IMR-90 (cell line): ENCODE measurements around the gene NCKAP5. TPM values are rescaled to one million over a fixed set of nuclear protein-coding genes. Genes with fewer than 3 reads are reported as not detected.

Source experiments
- ATAC-seq: fragments of 200-7000 bp; cut with Tn5 transposase; 2 replicates; pipeline ENCODE4 v1.9.1; 2020; ENCODE audit warnings: low read depth, mild to moderate bottlenecking, moderate library complexity
- BruUV-seq: library from RNA; stranded (reverse); fragments of 400-500 nt; replicated peaks from 2 replicates; lab custom pipeline; 2021; lab: Mats Ljungman, UMichigan
- CTCF ChIA-PET: fragments of 300-600 bp; formaldehyde crosslinking; extraction: SDS; loops from one replicate; lab custom pipeline; 2021; ENCODE audit warnings: antibody characterized with exemption; lab: Yijun Ruan, JAX
- POLR2A ChIA-PET: fragments of 300-600 bp; sonication (Branson Sonifier 250); formaldehyde crosslinking; loops from one replicate; lab custom pipeline; 2022; ENCODE audit warnings: antibody characterized with exemption; ENCODE audit not compliant: unreplicated experiment; lab: Charles Lee
- DNase-seq: peaks from one replicate; pipeline ENCODE4 v3.0.0; 2013
- H2AFZ ChIP-seq: replicated peaks from 2 replicates; pipeline ENCODE3; 2013; ENCODE audit warnings: low read length, mild to moderate bottlenecking; ENCODE audit not compliant: poor library complexity
- H2AK5ac ChIP-seq: 2 replicates; pipeline ENCODE4 v1.6.1; 2013; ENCODE audit warnings: low read depth, low read length, inconsistent platforms
- H2AK9ac ChIP-seq: replicated peaks from 2 replicates; pipeline ENCODE3; 2013; ENCODE audit warnings: mild to moderate bottlenecking, low read depth, low read length, moderate library complexity; ENCODE audit not compliant: poor library complexity
- H2BK120ac ChIP-seq: 2 replicates; pipeline ENCODE4 v1.6.1; 2013; ENCODE audit warnings: low read depth, low read length, inconsistent platforms
- H2BK15ac ChIP-seq: 3 replicates; pipeline ENCODE4 v1.6.1; 2013; ENCODE audit warnings: low read depth, low read length, inconsistent platforms
- H2BK20ac ChIP-seq: 2 replicates; pipeline ENCODE4 v1.6.1; 2013; ENCODE audit warnings: low read depth, mild to moderate bottlenecking, inconsistent platforms, low read length, moderate library complexity
- H2BK5ac ChIP-seq: 2 replicates; pipeline ENCODE4 v1.6.1; 2013; ENCODE audit warnings: mild to moderate bottlenecking, low read depth, low read length, inconsistent platforms; ENCODE audit not compliant: poor library complexity, severe bottlenecking
- H3K14ac ChIP-seq: replicated peaks from 2 replicates; pipeline ENCODE4 v1.6.1; 2013; ENCODE audit warnings: low read depth, low read length, inconsistent platforms
- H3K18ac ChIP-seq: 2 replicates; pipeline ENCODE4 v1.6.1; 2013; ENCODE audit warnings: low read depth, low read length, control low read depth
- H3K23ac ChIP-seq: 2 replicates; pipeline ENCODE4 v1.6.1; 2013; ENCODE audit warnings: low read depth, low read length, inconsistent platforms
- H3K27ac ChIP-seq: 2 replicates; pipeline ENCODE4 v1.5.1; 2013; ENCODE audit warnings: mild to moderate bottlenecking, control low read depth, low read length; ENCODE audit not compliant: insufficient read depth
- H3K27me3 ChIP-seq: 2 replicates; pipeline ENCODE4 v1.6.1; 2013; ENCODE audit warnings: low read length; ENCODE audit not compliant: control insufficient read depth, insufficient read depth
- H3K36me3 ChIP-seq: 2 replicates; pipeline ENCODE4 v1.6.1; 2013; ENCODE audit warnings: low read length, mixed read lengths; ENCODE audit not compliant: control insufficient read depth, insufficient read depth
- H3K4ac ChIP-seq: 2 replicates; pipeline ENCODE4 v1.6.1; 2013; ENCODE audit warnings: low read depth, low read length, inconsistent platforms
- H3K4me1 ChIP-seq: 2 replicates; pipeline ENCODE4 v1.6.1; 2013; ENCODE audit warnings: low read length, mixed read lengths; ENCODE audit not compliant: control insufficient read depth, insufficient read depth
- H3K4me2 ChIP-seq: 2 replicates; pipeline ENCODE4 v1.6.1; 2013; ENCODE audit warnings: low read depth, mild to moderate bottlenecking, control low read depth, low read length, moderate library complexity
- H3K4me3 ChIP-seq: 2 replicates; pipeline ENCODE4 v1.5.1; 2013; ENCODE audit warnings: low read depth, mild to moderate bottlenecking, control low read depth, low read length, moderate library complexity; ENCODE audit not compliant: insufficient read depth
- H3K56ac ChIP-seq: 2 replicates; pipeline ENCODE4 v1.6.1; 2013; ENCODE audit warnings: low read length, inconsistent platforms; ENCODE audit not compliant: insufficient read depth; ENCODE audit errors: extremely low read depth
- H3K79me1 ChIP-seq, 2 experiments: 2 replicates each; pipeline ENCODE4 v1.6.1; 2013; ENCODE audit warnings: low read length in 2 of 2, inconsistent platforms in 1 of 2, low read depth in 1 of 2
- H3K9ac ChIP-seq: 2 replicates; pipeline ENCODE4 v1.6.1; 2013; ENCODE audit warnings: low read depth, low read length, control low read depth
- H3K9me1 ChIP-seq: 2 replicates; pipeline ENCODE4 v1.6.1; 2013; ENCODE audit warnings: low read length, inconsistent platforms; ENCODE audit not compliant: insufficient read depth
- H3K9me3 ChIP-seq: 2 replicates; pipeline ENCODE4 v1.6.1; 2013; ENCODE audit warnings: low read length; ENCODE audit not compliant: control insufficient read depth, insufficient read depth
- H4K20me1 ChIP-seq: 2 replicates; pipeline ENCODE4 v1.6.1; 2013; ENCODE audit warnings: low read length, inconsistent platforms; ENCODE audit not compliant: insufficient read depth
- H4K5ac ChIP-seq: 2 replicates; pipeline ENCODE4 v1.6.1; 2013; ENCODE audit warnings: mild to moderate bottlenecking, low read depth, low read length, control low read depth
- H4K8ac ChIP-seq, 2 experiments: 2 replicates each; pipeline ENCODE4 v1.6.1; 2013; ENCODE audit warnings: low read depth in 2 of 2, low read length in 2 of 2, control low read depth in 1 of 2, inconsistent platforms in 1 of 2
- H4K91ac ChIP-seq: 2 replicates; pipeline ENCODE4 v1.6.1; 2013; ENCODE audit warnings: low read depth, low read length, inconsistent platforms; ENCODE audit not compliant: insufficient read depth
- CHD1 ChIP-seq: IDR thresholded peaks from 2 replicates; pipeline ENCODE4 v1.6.1; 2012; ENCODE audit warnings: low read depth, low read length, improper control_type of control experiment
- ELK1 ChIP-seq: fragments of 150-350 bp; IDR thresholded peaks from 2 replicates; pipeline ENCODE4 v1.6.1; 2016; ENCODE audit warnings: low read depth, mild to moderate bottlenecking, low read length, moderate library complexity, borderline replicate concordance
- MAZ ChIP-seq: IDR thresholded peaks from 2 replicates; pipeline ENCODE4 v1.6.1; 2012; ENCODE audit warnings: low read depth, mild to moderate bottlenecking, low read length, improper control_type of control experiment, moderate library complexity, borderline replicate concordance
- WGBS, 2 experiments: methylation state at CpG; one replicate each; pipeline versions ENCODE4 v1.1.5 to v1.1.7; 2013; ENCODE audit warnings: missing lambda C conversion rate in 2 of 2; ENCODE audit not compliant: insufficient read length in 1 of 2; ENCODE audit errors: extremely low coverage in 2 of 2; 5-methylcytosine and 5-hydroxymethylcytosine counted together
- dilution Hi-C: fragments of 300-500 bp; cut with HindIII; formaldehyde crosslinking; loops from one replicate; pipeline ENCODE4 v1.14.3; 2018; ENCODE audit warnings: low sequenced_read_pairs; ENCODE audit not compliant: unreplicated experiment
- in situ Hi-C: fragments of 300-500 bp; cut with MboI; formaldehyde crosslinking; loops from 3 replicates; pipeline ENCODE4 v1.14.3; 2019; ENCODE audit warnings: low sequenced_read_pairs, inconsistent platforms, mixed read lengths
- intact Hi-C: fragments of 100-400 bp; cut with micrococcal nuclease; formaldehyde crosslinking; loops from 2 replicates; pipeline ENCODE4 v1.10.0; 2022
- polyA plus RNA-seq, 3 experiments: library from polyadenylated mRNA; depleted of rRNA; stranded (reverse); fragments of >200 nt; gene quantifications; 2 replicates each; pipeline ENCODE4 v1.2.3, GENCODE V29; 2012; ENCODE audit warnings: low replicate concordance in 1 of 3
- total RNA-seq: library from RNA; depleted of rRNA; stranded (reverse); fragments of >200 nt; gene quantifications from 2 replicates; pipeline ENCODE4 v1.2.3, GENCODE V29; 2012

Gene NCKAP5
- total and polyA plus RNA-seq, 2 of the 4 experiments (the other 2 are of a cell fraction): 2.7 to 3.9 TPM

GRCh38 chr2:132697556-132698205 lies 870.6 kb downstream of the NCKAP5 start:
- Histone ChIP-seq H3K4me2 (no peak overlapping the region), H3K4me1 (peaks cover 7% of the 10 kb centered on the region), H3K14ac (no peak overlapping the region), H2AK5ac (no peak overlapping the region), H4K91ac (no peak overlapping the region), H3K23ac (no peak overlapping the region), H3K9me1 (peaks cover 6% of the 10 kb centered on the region), H3K56ac (no peak overlapping the region), H2BK120ac (no peak overlapping the region), H3K79me1 (no peaks in the 10 kb centered on the region), H2BK20ac (no peak overlapping the region), H4K20me1 (no peaks in the 10 kb centered on the region), H3K27me3 (no peaks in the 10 kb centered on the region), H2AFZ (no peak overlapping the region), H4K8ac (no peak overlapping the region), H3K36me3 (no peaks in the 10 kb centered on the region; the same call in 1 of the 2 replicates), H2BK15ac (no peak overlapping the region), H3K4ac (no peak overlapping the region), H3K27ac (no peak overlapping the region), H3K9me3 (no peaks in the 10 kb centered on the region), H2AK9ac (no peak overlapping the region), H3K18ac (no peak overlapping the region), H2BK5ac (no peak overlapping the region), H4K5ac (no peak overlapping the region), H3K9ac (no peak overlapping the region), H3K4me3 (no peak overlapping the region)
- ATAC-seq: no peak
- ChIA-PET CTCF (no interaction called here), POLR2A (no interaction called here)
- DNase-seq: no peak
- WGBS, 2 experiments: no CpG with 5 or more reads among the region's 4 CpGs
- intact Hi-C loops: no loop called here
- in situ Hi-C loops: no loop called here
- TF ChIP-seq MAZ (no peak), CHD1 (no peak), ELK1 (no peak)
- dilution Hi-C loops: no loop called here
- BruUV-seq: no TSS peak
